ENCODE measurements around the gene TMEM92. TPM values are rescaled to one million over a fixed set of nuclear protein-coding genes. Genes with fewer than 3 reads are reported as not detected.
A peak's percentile ranks its signal among the peaks of the same experiment; 100 is the strongest.

TMEM92 gene
- total RNA-seq, 8 experiments from 2014 or later, result 0.18 to 0.64 (median 0.38) TPM; not detected in 3

DNA sequence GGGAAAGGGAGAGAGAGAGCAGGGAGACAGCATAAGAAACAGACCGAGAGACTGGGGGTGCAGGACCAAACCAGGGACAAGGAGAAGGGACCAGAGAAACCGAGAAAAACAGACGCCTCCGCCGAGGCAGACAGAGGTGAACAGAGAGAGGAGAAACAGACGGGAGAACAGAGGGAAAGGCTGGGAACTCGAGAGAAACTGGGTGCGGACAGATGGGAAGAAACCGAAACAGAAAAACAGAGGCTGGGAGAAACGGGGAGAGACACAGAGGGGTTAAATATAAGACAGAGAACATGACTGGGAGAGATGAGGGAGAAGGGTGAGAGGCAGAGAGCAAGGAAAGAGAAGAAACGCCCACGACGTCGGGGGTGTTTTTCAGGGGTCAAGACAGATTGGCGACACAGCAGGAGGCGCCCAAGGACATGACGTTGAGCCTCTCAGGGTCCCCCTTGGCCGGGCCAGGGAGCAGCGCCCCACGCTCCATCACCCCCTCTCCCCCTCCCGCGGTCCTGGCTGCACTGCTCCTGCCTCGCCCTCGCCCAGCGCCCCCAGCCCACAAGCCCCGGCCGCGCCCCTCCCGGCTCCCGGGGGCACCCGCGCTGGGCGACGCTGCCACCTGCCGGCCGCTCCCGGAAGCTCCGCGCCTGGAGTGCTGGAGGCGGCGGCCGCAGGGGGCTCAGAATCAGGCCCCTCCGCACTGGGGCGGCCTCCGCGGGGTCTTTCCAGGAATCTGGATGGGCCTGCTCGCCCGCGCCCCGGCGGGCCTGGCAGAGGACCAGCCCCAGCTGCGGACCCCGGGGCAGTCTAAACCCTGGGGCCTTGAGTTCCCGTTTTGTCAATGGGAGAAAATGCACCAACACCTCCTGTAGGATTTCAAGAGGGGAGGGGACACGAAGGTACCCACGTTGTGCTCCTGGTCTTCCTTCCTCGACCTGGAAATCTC is 1.3 kb upstream of the TMEM92 start:
- 0 to 51% (median 16%) methylated on average over 3 to 15 of the region's 57 CpGs for WGBS, 10 experiments
- ATAC-seq (replicated peaks in 6 of 8), result peak; percentile 31 to 82 (median 70)
- in situ Hi-C loops (cut with MboI; ENCODE audit: low pct_unique_long_range_greater_than_20kb in 2 of 9, low sequenced_read_pairs in 9 of 9, unreplicated experiment in 9 of 9), result loop anchor here in 1 of 9 experiments (5.0 kb wide), 1 partner anchor 66 kb away; no protein-coding TSS in a partner anchor
- peak overlapping the region; percentile 17 to 32 (median 19) for H3K4me3 ChIP-seq
- peaks cover 0 to 23% of the 10 kb centered on the region in 2 donors for H3K4me1 ChIP-seq (replicated peaks in 1 of 2)
- H3K27ac ChIP-seq, result no peak overlapping the region

DNA sequence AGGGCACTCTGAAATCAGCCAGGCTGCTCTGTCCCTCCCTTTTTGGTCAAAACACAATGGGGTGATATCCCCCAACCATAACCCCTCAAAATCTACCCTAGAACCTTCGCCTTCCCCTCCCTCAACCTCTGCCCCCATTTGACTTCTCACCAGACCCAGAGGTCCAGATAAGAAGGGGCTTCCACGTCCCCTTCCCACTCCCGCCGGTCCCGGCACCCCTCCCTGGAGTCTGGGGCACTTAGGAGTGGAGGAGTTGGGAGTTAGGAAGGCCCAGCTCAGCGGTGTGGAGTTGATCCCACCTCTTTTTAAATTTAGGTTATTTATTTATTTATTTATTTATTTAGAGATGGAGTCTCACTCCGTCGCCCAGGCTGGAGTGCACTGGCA is 619 bp upstream of the TMEM92 start:
- WGBS, 10 experiments, result 42 to 100% methylated on average over 2 to 3 of the region's 8 CpGs; no CpG with 5 or more reads in 8 of the 10 experiments
- H3K4me1 ChIP-seq (replicated peaks in 1 of 2), result peaks cover 0 to 21% of the 10 kb centered on the region in 2 donors
- no peak for ATAC-seq (replicated peaks in 6 of 8)
- H3K27ac ChIP-seq, result no peak overlapping the region
- no peak overlapping the region for H3K4me3 ChIP-seq
- in situ Hi-C loops (cut with MboI; ENCODE audit: low pct_unique_long_range_greater_than_20kb in 2 of 9, low sequenced_read_pairs in 9 of 9, unreplicated experiment in 9 of 9), result loop anchor here in 1 of 9 experiments (5.0 kb wide), 1 partner anchor 66 kb away; no protein-coding TSS in a partner anchor

- in situ Hi-C loops (cut with MboI; ENCODE audit: low pct_unique_long_range_greater_than_20kb in 2 of 9, low sequenced_read_pairs in 9 of 9, unreplicated experiment in 9 of 9), result loop anchor here in 5 of 9 experiments (5.0 to 25.0 kb wide), 2 partner anchors 68 to 88 kb away; no protein-coding TSS in a partner anchor
- peaks cover 0 to 10% of the 10 kb centered on the region in 2 donors for H3K4me1 ChIP-seq (replicated peaks in 1 of 2)
- no CpG with 5 or more reads among the region's 4 CpGs for WGBS, 10 experiments
- no peak for ATAC-seq (replicated peaks in 6 of 8)
- no peak overlapping the region for H3K27ac ChIP-seq
- H3K4me3 ChIP-seq, result no peak overlapping the region
Measured at GRCh38 chr17:50274897-50275221, 593 bp downstream of the TMEM92 start.

- in situ Hi-C loops (cut with MboI; ENCODE audit: low pct_unique_long_range_greater_than_20kb in 2 of 9, low sequenced_read_pairs in 9 of 9, unreplicated experiment in 9 of 9), result loop anchor here in 4 of 9 experiments (25.0 kb wide), 1 partner anchor 88 kb away; no protein-coding TSS in a partner anchor
- Histone ChIP-seq H3K4me3 (no peak overlapping the region), H3K4me1 (replicated peaks in 1 of 2) (peaks cover 0 to 5% of the 10 kb centered on the region in 2 donors), H3K27ac (no peak overlapping the region)
- 0 to 68% (median 56%) methylated on average over 1 to 5 of the region's 7 CpGs; no CpG with 5 or more reads in 4 of the 10 experiments for WGBS, 10 experiments
- ATAC-seq (replicated peaks in 6 of 8), result no peak
Measured at GRCh38 chr17:50275279-50275678, 1.0 kb downstream of the TMEM92 start.

GRCh38 chr17:50276588-50277356 is 2.5 kb downstream of the TMEM92 start:
- no peaks in the 10 kb centered on the region for H3K4me1 ChIP-seq (replicated peaks in 1 of 2)
- 19 to 63% (median 29%) methylated on average over 1 to 7 of the region's 8 CpGs; no CpG with 5 or more reads in 1 of the 10 experiments for WGBS, 10 experiments
- no peak for ATAC-seq (replicated peaks in 6 of 8)
- no peak overlapping the region for H3K27ac ChIP-seq
- no peak overlapping the region for H3K4me3 ChIP-seq
- in situ Hi-C loops (cut with MboI; ENCODE audit: low pct_unique_long_range_greater_than_20kb in 2 of 9, low sequenced_read_pairs in 9 of 9, unreplicated experiment in 9 of 9), result loop anchor here in 4 of 9 experiments (25.0 kb wide), 1 partner anchor 89 kb away; no protein-coding TSS in a partner anchor

GRCh38 chr17:50277357-50277754 is 3.1 kb downstream of the TMEM92 start:
- in situ Hi-C loops (cut with MboI; ENCODE audit: low pct_unique_long_range_greater_than_20kb in 2 of 9, low sequenced_read_pairs in 9 of 9, unreplicated experiment in 9 of 9), result loop anchor here in 4 of 9 experiments (25.0 kb wide), 1 partner anchor 90 kb away; no protein-coding TSS in a partner anchor
- no peak for ATAC-seq (replicated peaks in 6 of 8)
- Histone ChIP-seq H3K4me3 (no peak overlapping the region), H3K4me1 (replicated peaks in 1 of 2) (no peaks in the 10 kb centered on the region), H3K27ac (no peak overlapping the region)
- 54% methylated on average over 2 of the region's 5 CpGs; no CpG with 5 or more reads in 9 of the 10 experiments for WGBS, 10 experiments

GRCh38 chr17:50278526-50279180 is 4.4 kb downstream of the TMEM92 start:
- WGBS, 10 experiments, result 90 to 100% (median 90%) methylated on average over 1 to 2 of the region's 14 CpGs; no CpG with 5 or more reads in 7 of the 10 experiments
- in situ Hi-C loops (cut with MboI; ENCODE audit: low pct_unique_long_range_greater_than_20kb in 2 of 9, low sequenced_read_pairs in 9 of 9, unreplicated experiment in 9 of 9), result loop anchor here in 4 of 9 experiments (25.0 kb wide), 1 partner anchor 91 kb away; no protein-coding TSS in a partner anchor
- Histone ChIP-seq H3K4me1 (replicated peaks in 1 of 2) (no peaks in the 10 kb centered on the region), H3K4me3 (no peak overlapping the region), H3K27ac (no peak overlapping the region)
- no peak for ATAC-seq (replicated peaks in 6 of 8)

- WGBS, 10 experiments, result 0 to 100% (median 52%) methylated on average over 1 to 3 of the region's 4 CpGs; no CpG with 5 or more reads in 6 of the 10 experiments
- Histone ChIP-seq H3K27ac (no peak overlapping the region), H3K4me1 (replicated peaks in 1 of 2) (no peaks in the 10 kb centered on the region), H3K4me3 (no peak overlapping the region)
- in situ Hi-C loops (cut with MboI; ENCODE audit: low pct_unique_long_range_greater_than_20kb in 2 of 9, low sequenced_read_pairs in 9 of 9, unreplicated experiment in 9 of 9), result loop anchor here in 4 of 9 experiments (25.0 kb wide), 1 partner anchor 92 kb away; no protein-coding TSS in a partner anchor
- ATAC-seq (replicated peaks in 6 of 8), result peak in 1 of 8 experiments; percentile 37
Measured at GRCh38 chr17:50279181-50279526, 4.9 kb downstream of the TMEM92 start.

DNA sequence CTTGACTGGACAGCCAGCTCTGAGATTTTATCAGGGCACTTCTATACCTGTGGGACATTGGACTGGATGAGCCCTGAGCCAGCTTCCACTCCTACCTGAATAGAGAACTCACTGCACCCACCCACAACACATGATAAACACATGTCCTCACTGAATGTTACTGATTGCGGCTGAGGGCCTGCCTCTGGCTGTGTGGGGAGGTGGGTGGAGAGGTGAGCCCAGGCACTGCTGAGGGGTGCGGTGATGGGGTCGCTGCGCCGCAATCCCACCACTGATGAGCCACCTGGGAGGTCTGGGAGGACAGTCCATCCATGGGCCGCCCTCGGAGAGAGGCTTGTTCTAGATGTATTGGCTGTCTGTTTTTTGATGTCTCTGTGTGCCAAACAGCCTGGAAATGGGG is 5.4 kb downstream of the TMEM92 start:
- no peak for ATAC-seq (replicated peaks in 6 of 8)
- in situ Hi-C loops (cut with MboI; ENCODE audit: low pct_unique_long_range_greater_than_20kb in 2 of 9, low sequenced_read_pairs in 9 of 9, unreplicated experiment in 9 of 9), result loop anchor here in 4 of 9 experiments (25.0 kb wide), 1 partner anchor 92 kb away; no protein-coding TSS in a partner anchor
- no peaks in the 10 kb centered on the region for H3K4me1 ChIP-seq (replicated peaks in 1 of 2)
- no peak overlapping the region for H3K27ac ChIP-seq
- no peak overlapping the region for H3K4me3 ChIP-seq
- WGBS, 10 experiments, result 84% methylated on average over 4 of the region's 7 CpGs; no CpG with 5 or more reads in 9 of the 10 experiments

GRCh38 chr17:50280068-50280467 is 5.8 kb downstream of the TMEM92 start:
- ATAC-seq (replicated peaks in 6 of 8), result no peak
- Histone ChIP-seq H3K4me3 (no peak overlapping the region), H3K27ac (no peak overlapping the region), H3K4me1 (replicated peaks in 1 of 2) (no peaks in the 10 kb centered on the region)
- in situ Hi-C loops (cut with MboI; ENCODE audit: low pct_unique_long_range_greater_than_20kb in 2 of 9, low sequenced_read_pairs in 9 of 9, unreplicated experiment in 9 of 9), result loop anchor here in 4 of 9 experiments (25.0 kb wide), 1 partner anchor 93 kb away; no protein-coding TSS in a partner anchor
- no CpG with 5 or more reads among the region's 8 CpGs for WGBS, 10 experiments

DNA sequence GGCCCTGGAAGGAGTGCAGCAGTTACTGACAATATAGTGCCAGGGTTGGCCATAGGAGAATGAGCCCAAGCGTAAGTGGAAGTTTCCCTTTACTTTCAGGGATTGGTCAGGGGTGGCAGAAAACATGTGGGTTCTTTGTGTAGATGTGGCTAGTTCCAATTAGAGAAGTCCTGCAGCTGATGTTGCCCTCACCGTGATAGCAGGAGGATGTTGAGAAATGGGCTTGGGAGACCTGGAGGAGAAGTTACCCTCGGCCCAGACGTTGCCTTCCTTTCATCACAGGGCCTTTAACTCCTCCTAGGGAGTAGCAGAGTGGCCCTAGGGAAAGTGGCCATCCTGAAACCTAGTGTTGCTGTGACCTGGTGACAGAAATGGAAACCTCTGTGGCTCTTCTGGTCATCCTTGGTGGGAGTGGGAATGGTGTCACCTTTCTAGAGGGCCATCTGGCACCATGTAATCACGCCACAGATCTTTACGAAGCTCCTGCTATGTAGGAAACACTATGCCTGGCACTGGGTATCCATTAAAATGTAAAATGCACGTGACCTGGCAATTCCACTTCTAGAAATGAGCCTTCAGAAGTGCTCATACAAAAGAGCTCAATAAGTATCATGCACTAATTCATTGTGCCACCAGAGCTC is 6.7 kb downstream of the TMEM92 start:
- WGBS, 10 experiments, result 53 to 100% (median 87%) methylated on average over 2 to 6 of the region's 7 CpGs; no CpG with 5 or more reads in 2 of the 10 experiments
- in situ Hi-C loops (cut with MboI; ENCODE audit: low pct_unique_long_range_greater_than_20kb in 2 of 9, low sequenced_read_pairs in 9 of 9, unreplicated experiment in 9 of 9), result loop anchor here in 4 of 9 experiments (25.0 kb wide), 1 partner anchor 94 kb away; no protein-coding TSS in a partner anchor
- no peaks in the 10 kb centered on the region for H3K4me1 ChIP-seq (replicated peaks in 1 of 2)
- no peak overlapping the region for H3K4me3 ChIP-seq
- no peak for ATAC-seq (replicated peaks in 6 of 8)
- no peak overlapping the region for H3K27ac ChIP-seq
